ENCODE results near the gene TLE3.

DNA sequence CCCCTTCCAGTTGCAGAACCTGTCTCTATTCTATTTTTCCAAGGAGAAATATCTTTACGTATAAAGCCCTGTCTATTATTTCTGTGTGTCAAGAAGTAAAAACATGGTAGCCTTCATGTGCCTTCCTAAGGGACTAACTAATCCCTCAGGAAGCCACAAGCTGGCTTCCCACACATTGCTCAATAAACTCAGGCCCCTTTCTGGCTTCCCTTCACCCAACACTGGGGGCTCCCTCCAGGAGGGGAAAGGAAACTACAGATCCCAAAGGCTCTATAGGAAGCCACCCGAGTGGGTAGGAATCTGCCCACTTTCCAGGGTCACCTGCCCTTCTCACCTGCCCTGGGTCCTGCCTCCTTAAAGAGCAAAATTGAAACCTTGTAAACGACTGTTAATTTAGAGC, 4.6 kb downstream of the TLE3 start:
- TF ChIP-seq ZNF274 (IDR thresholded peaks at IDR 0.05; ENCODE audit: low read depth, low read length) = no peak
- no peak for TF ChIP-seq SUZ12 (IDR thresholded peaks at IDR 0.05; ENCODE audit: extremely low read depth, insufficient read depth, insufficient read length)
